ENCODE results near the gene SNPH.
"Not testable (repeated sequence)": the region's sequence is repeated elsewhere in the genome, so short reads cannot be mapped to it uniquely, and the experiment has no call there.

SNPH gene

DNA sequence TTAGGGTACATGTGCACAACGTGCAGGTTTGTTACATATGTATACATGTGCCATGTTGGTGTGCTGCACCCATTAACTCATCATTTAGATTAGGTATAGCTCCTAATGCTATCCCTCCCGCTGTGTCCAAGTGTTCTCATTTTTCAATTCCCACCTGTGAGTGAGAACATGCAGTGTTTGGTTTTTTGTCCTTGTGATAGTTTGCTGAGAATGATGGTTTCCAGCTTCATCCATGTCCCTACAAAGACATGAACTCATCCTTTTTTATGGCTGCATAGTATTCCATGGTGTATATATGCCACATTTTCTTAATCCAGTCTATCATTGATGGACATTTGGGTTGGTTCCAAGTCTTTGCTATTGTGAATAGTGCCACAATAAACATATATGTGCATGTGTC lies 15.8 kb upstream of the SNPH start:
- H3K4me3 ChIP-seq (ENCODE audit: low read depth, low read length); POLR2A ChIA-PET; CTCF ChIA-PET; H3K36me3 ChIP-seq (ENCODE audit: control insufficient read depth in 2 of 2, insufficient read depth in 1 of 2, low read length in 2 of 2); H3K9me3 ChIP-seq (ENCODE audit: control insufficient read depth, insufficient read depth, low read depth, low read length); H3K4me1 ChIP-seq (ENCODE audit: control insufficient read depth, insufficient read depth, low read length); H3K27ac ChIP-seq (ENCODE audit: extremely low read depth, low read depth, low read length): not testable (repeated sequence)
- TF ChIP-seq, protein P1, sequence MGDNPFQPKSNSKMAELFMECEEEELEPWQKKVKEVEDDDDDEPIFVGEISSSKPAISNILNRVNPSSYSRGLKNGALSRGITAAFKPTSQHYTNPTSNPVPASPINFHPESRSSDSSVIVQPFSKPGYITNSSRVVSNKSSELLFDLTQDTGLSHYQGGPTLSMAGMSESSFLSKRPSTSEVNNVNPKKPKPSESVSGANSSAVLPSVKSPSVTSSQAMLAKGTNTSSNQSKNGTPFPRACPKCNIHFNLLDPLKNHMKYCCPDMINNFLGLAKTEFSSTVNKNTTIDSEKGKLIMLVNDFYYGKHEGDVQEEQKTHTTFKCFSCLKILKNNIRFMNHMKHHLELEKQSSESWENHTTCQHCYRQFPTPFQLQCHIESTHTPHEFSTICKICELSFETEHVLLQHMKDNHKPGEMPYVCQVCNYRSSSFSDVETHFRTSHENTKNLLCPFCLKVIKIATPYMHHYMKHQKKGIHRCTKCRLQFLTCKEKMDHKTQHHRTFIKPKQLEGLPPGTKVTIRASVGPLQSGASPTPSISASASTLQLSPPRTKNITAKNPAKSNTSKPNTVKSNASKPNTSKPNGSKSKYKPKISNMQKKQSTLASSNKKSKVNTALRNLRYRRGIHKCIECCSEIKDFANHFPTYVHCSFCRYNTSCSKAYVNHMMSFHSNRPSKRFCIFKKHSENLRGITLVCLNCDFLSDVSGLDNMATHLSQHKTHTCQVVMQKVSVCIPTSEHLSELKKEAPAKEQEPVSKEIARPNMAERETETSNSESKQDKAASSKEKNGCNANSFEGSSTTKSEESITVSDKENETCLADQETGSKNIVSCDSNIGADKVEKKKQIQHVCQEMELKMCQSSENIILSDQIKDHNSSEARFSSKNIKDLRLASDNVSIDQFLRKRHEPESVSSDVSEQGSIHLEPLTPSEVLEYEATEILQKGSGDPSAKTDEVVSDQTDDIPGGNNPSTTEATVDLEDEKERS (tag by site-specific recombination; IDR thresholded peaks at IDR 0.05) = 0 out of 2 replicates have a peak, but pooled peaks have one; percentile 10
- TF ChIP-seq ZNF146 (tag by site-specific recombination; IDR thresholded peaks at IDR 0.05) = peak; percentile 86

DNA sequence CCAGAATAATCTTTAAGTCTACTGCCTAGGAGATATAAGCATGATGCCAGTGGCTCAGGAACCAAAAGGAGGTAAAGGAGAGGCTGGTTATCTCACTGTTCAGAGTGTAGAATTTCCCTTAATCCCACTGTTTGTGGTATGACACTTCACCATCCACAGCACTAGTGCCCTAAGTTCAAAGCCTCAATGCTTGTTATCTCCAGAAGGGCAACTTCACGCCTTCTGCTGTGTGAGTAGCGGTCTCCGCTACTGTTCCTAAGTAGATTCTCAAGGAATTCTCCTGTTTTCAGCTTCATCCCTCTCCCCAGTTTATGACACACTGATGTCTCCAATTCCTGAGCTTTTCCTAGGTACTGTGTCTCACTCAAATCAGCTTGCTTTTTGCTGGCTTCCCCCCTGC lies 13.7 kb upstream of the SNPH start:
- ChIA-PET CTCF (no interaction called here), POLR2A (no interaction called here)
- H3K4me1 ChIP-seq (ENCODE audit: control insufficient read depth, insufficient read depth, low read length) = no peaks in the 10 kb centered on the region; the same call in 1 of the 2 replicates
- H3K4me3 ChIP-seq (ENCODE audit: low read depth, low read length) = no peak overlapping the region
- no peaks in the 10 kb centered on the region; the same call in 1 of the 2 replicates for H3K9me3 ChIP-seq (ENCODE audit: control insufficient read depth, insufficient read depth, low read depth, low read length)
- TF ChIP-seq, protein P2, sequence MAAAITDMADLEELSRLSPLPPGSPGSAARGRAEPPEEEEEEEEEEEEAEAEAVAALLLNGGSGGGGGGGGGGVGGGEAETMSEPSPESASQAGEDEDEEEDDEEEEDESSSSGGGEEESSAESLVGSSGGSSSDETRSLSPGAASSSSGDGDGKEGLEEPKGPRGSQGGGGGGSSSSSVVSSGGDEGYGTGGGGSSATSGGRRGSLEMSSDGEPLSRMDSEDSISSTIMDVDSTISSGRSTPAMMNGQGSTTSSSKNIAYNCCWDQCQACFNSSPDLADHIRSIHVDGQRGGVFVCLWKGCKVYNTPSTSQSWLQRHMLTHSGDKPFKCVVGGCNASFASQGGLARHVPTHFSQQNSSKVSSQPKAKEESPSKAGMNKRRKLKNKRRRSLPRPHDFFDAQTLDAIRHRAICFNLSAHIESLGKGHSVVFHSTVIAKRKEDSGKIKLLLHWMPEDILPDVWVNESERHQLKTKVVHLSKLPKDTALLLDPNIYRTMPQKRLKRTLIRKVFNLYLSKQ (tag by site-specific recombination; IDR thresholded peaks at IDR 0.05; ENCODE audit: borderline replicate concordance) = no peak
- H3K27ac ChIP-seq (ENCODE audit: extremely low read depth, low read depth, low read length) = no peak overlapping the region
- H3K36me3 ChIP-seq (ENCODE audit: control insufficient read depth in 2 of 2, insufficient read depth in 1 of 2, low read length in 2 of 2) = no peaks in the 10 kb centered on the region

- no peak overlapping the region for H3K27ac ChIP-seq (ENCODE audit: extremely low read depth, low read depth, low read length)
- peaks cover 4% of the 10 kb centered on the region for H3K4me1 ChIP-seq (ENCODE audit: control insufficient read depth, insufficient read depth, low read length)
- H3K4me3 ChIP-seq (ENCODE audit: low read depth, low read length) = no peak overlapping the region
- CTCF ChIA-PET = interaction anchor here (0.6 to 0.9 kb wide), 2 partner anchors 59 to 614 kb away, joined by 4 to 7 read pairs; no protein-coding TSS in a partner anchor
- H3K36me3 ChIP-seq (ENCODE audit: control insufficient read depth in 2 of 2, insufficient read depth in 1 of 2, low read length in 2 of 2) = no peaks in the 10 kb centered on the region
- POLR2A ChIA-PET = interaction anchor here (1.9 kb wide), 1 partner anchor 12 kb away, joined by 6 read pairs; the partner anchor contains the start of gene SNPH
- H3K9me3 ChIP-seq (ENCODE audit: control insufficient read depth, insufficient read depth, low read depth, low read length) = no peaks in the 10 kb centered on the region; the same call in 1 of the 2 replicates
- TF ChIP-seq ZNF600 (tag by site-specific recombination; IDR thresholded peaks at IDR 0.05) (no peak), ZNF302 (tag by site-specific recombination; IDR thresholded peaks at IDR 0.05; ENCODE audit: low read depth) (no peak), ZNF416 (tag by site-specific recombination; IDR thresholded peaks at IDR 0.05) (no peak), WT1 (tag by site-specific recombination; IDR thresholded peaks at IDR 0.05) (no peak), ZNF639 (tag by site-specific recombination; IDR thresholded peaks at IDR 0.05) (no peak), ZNF707 (tag by site-specific recombination; IDR thresholded peaks at IDR 0.05) (no peak), EGR2 (tag by site-specific recombination; IDR thresholded peaks at IDR 0.05; ENCODE audit: low read depth) (no peak), ZNF701 (tag by site-specific recombination; IDR thresholded peaks at IDR 0.05) (no peak), ZNF140 (tag by site-specific recombination; IDR thresholded peaks at IDR 0.05) (no peak), ZNF121 (tag by site-specific recombination; IDR thresholded peaks at IDR 0.05) (no peak), MYNN (tag by site-specific recombination; IDR thresholded peaks at IDR 0.05; ENCODE audit: borderline replicate concordance) (no peak), ZFHX2 (tag by site-specific recombination; conservative IDR thresholded peaks at IDR 0.05) (no peak), ZNF426 (tag by site-specific recombination; IDR thresholded peaks at IDR 0.05) (no peak)
- TF ChIP-seq, protein P3, sequence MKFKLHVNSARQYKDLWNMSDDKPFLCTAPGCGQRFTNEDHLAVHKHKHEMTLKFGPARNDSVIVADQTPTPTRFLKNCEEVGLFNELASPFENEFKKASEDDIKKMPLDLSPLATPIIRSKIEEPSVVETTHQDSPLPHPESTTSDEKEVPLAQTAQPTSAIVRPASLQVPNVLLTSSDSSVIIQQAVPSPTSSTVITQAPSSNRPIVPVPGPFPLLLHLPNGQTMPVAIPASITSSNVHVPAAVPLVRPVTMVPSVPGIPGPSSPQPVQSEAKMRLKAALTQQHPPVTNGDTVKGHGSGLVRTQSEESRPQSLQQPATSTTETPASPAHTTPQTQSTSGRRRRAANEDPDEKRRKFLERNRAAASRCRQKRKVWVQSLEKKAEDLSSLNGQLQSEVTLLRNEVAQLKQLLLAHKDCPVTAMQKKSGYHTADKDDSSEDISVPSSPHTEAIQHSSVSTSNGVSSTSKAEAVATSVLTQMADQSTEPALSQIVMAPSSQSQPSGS (tag by site-specific recombination; IDR thresholded peaks at IDR 0.05; ENCODE audit: low read depth) = no peak
Measured at GRCh38 chr20:1254254-1254653, 11.8 kb upstream of the SNPH start.
